ENCODE results near the gene TAOK3.

Gene TAOK3

GRCh38 chr12:118330421-118331018 is 42.2 kb downstream of the TAOK3 start:
- Histone ChIP-seq H3K27me3 (ENCODE audit: insufficient read depth, low read length) (no peaks in the 10 kb centered on the region), H2AFZ (ENCODE audit: low read length) (no peak overlapping the region), H3K4me2 (ENCODE audit: low read length) (peak overlapping the region; percentile 31; the same call in 1 of the 2 replicates), H3K36me3 (ENCODE audit: insufficient read depth, low read length) (peaks cover 13% of the 10 kb centered on the region), H4K20me1 (ENCODE audit: insufficient read depth, low read length) (no peaks in the 10 kb centered on the region), H3K27ac (ENCODE audit: low read depth, low read length, poor library complexity, severe bottlenecking) (peak overlapping the region; percentile 79), H3K9ac (ENCODE audit: low read length) (no peak overlapping the region; the same call in 1 of the 2 replicates), H3K9me2 (ENCODE audit: low read depth, low read length) (no peaks in the 10 kb centered on the region), H3K9me3 (ENCODE audit: low read length) (0 out of 2 replicates have a peak, but pooled peaks cover 6% of the 10 kb centered on the region), H3K4me1 (ENCODE audit: insufficient read depth, low read length, severe bottlenecking) (peaks cover 31% of the 10 kb centered on the region), H3F3A (ENCODE audit: insufficient read depth, low read length) (no peaks in the 10 kb centered on the region), H3K79me2 (ENCODE audit: insufficient read depth, low read length) (peaks cover 56% of the 10 kb centered on the region), H3K4me3 (ENCODE audit: low read depth, low read length, poor library complexity, severe bottlenecking) (no peak overlapping the region)
- TF ChIP-seq CTCF (IDR thresholded peaks at IDR 0.05; ENCODE audit: low read length) (no peak), EZH2 (IDR thresholded peaks at IDR 0.05; ENCODE audit: borderline replicate concordance, low read length) (no peak)

- TF ChIP-seq EZH2 (IDR thresholded peaks at IDR 0.05; ENCODE audit: borderline replicate concordance, low read length) (no peak), CTCF (IDR thresholded peaks at IDR 0.05; ENCODE audit: low read length) (no peak)
- Histone ChIP-seq H3K4me1 (ENCODE audit: insufficient read depth, low read length, severe bottlenecking) (peaks cover 31% of the 10 kb centered on the region), H3K9me3 (ENCODE audit: low read length) (0 out of 2 replicates have a peak, but pooled peaks cover 6% of the 10 kb centered on the region), H3F3A (ENCODE audit: insufficient read depth, low read length) (no peaks in the 10 kb centered on the region), H3K9me2 (ENCODE audit: low read depth, low read length) (no peaks in the 10 kb centered on the region), H3K27ac (ENCODE audit: low read depth, low read length, poor library complexity, severe bottlenecking) (no peak overlapping the region), H3K79me2 (ENCODE audit: insufficient read depth, low read length) (peaks cover 52% of the 10 kb centered on the region), H4K20me1 (ENCODE audit: insufficient read depth, low read length) (no peaks in the 10 kb centered on the region), H3K9ac (ENCODE audit: low read length) (no peak overlapping the region), H2AFZ (ENCODE audit: low read length) (no peak overlapping the region), H3K4me2 (ENCODE audit: low read length) (no peak overlapping the region), H3K36me3 (ENCODE audit: insufficient read depth, low read length) (peaks cover 13% of the 10 kb centered on the region), H3K4me3 (ENCODE audit: low read depth, low read length, poor library complexity, severe bottlenecking) (no peak overlapping the region), H3K27me3 (ENCODE audit: insufficient read depth, low read length) (no peaks in the 10 kb centered on the region)
These were observed 44.0 kb downstream of the TAOK3 start for GRCh38 chr12:118328486-118329330.

- H2AFZ ChIP-seq (ENCODE audit: low read length): no peak overlapping the region
- no peaks in the 10 kb centered on the region for H3K9me2 ChIP-seq (ENCODE audit: low read depth, low read length)
- H3K4me2 ChIP-seq (ENCODE audit: low read length): no peak overlapping the region
- H3F3A ChIP-seq (ENCODE audit: insufficient read depth, low read length): no peaks in the 10 kb centered on the region
- peaks cover 13% of the 10 kb centered on the region for H3K36me3 ChIP-seq (ENCODE audit: insufficient read depth, low read length)
- no peak overlapping the region for H3K27ac ChIP-seq (ENCODE audit: low read depth, low read length, poor library complexity, severe bottlenecking)
- no peak overlapping the region for H3K9ac ChIP-seq (ENCODE audit: low read length)
- no peaks in the 10 kb centered on the region for H4K20me1 ChIP-seq (ENCODE audit: insufficient read depth, low read length)
- TF ChIP-seq EZH2 (IDR thresholded peaks at IDR 0.05; ENCODE audit: borderline replicate concordance, low read length): no peak
- no peak overlapping the region for H3K4me3 ChIP-seq (ENCODE audit: low read depth, low read length, poor library complexity, severe bottlenecking)
- H3K79me2 ChIP-seq (ENCODE audit: insufficient read depth, low read length): peaks cover 46% of the 10 kb centered on the region
- H3K9me3 ChIP-seq (ENCODE audit: low read length): 0 out of 2 replicates have a peak, but pooled peaks cover 6% of the 10 kb centered on the region
- no peaks in the 10 kb centered on the region for H3K27me3 ChIP-seq (ENCODE audit: insufficient read depth, low read length)
- peaks cover 20% of the 10 kb centered on the region for H3K4me1 ChIP-seq (ENCODE audit: insufficient read depth, low read length, severe bottlenecking)
These were observed 45.3 kb downstream of the TAOK3 start for GRCh38 chr12:118327391-118327790.

All from OCI-LY1 (cell line).